Glutamatergic neuron (in vitro differentiated cells): ENCODE data around the gene PTPRN2. TPM values are rescaled to one million over a fixed set of nuclear protein-coding genes. Genes with fewer than 3 reads are reported as not detected.

Experiments used
- DNase-seq: peaks from one replicate; pipeline ENCODE4 v3.0.0; 2022
- H3K27ac Mint-ChIP-seq: one replicate; pipeline ENCODE4 v1.8.0; 2020; ENCODE audit warnings: mild to moderate bottlenecking, mixed read lengths, inconsistent platforms; ENCODE audit not compliant: unreplicated experiment
- H3K27me3 Mint-ChIP-seq: one replicate; pipeline ENCODE4 v1.8.0; 2020; ENCODE audit warnings: mild to moderate bottlenecking, moderate library complexity, mixed read lengths, inconsistent platforms; ENCODE audit not compliant: unreplicated experiment
- H3K36me3 Mint-ChIP-seq: one replicate; pipeline ENCODE4 v1.8.0; 2020; ENCODE audit warnings: mild to moderate bottlenecking, mixed read lengths, inconsistent platforms; ENCODE audit not compliant: unreplicated experiment
- H3K4me1 Mint-ChIP-seq: one replicate; pipeline ENCODE4 v1.8.0; 2020; ENCODE audit warnings: mild to moderate bottlenecking, low read depth, mixed read lengths, inconsistent platforms; ENCODE audit not compliant: unreplicated experiment
- H3K4me3 Mint-ChIP-seq: one replicate; pipeline ENCODE4 v1.8.0; 2020; ENCODE audit warnings: mild to moderate bottlenecking, mixed read lengths, inconsistent platforms; ENCODE audit not compliant: unreplicated experiment
- H3K9me3 Mint-ChIP-seq: one replicate; pipeline ENCODE4 v1.8.0; 2020; ENCODE audit warnings: mild to moderate bottlenecking, moderate library complexity, mixed read lengths, inconsistent platforms; ENCODE audit not compliant: unreplicated experiment
- CTCF ChIP-seq: fragments of 200-600 bp; sonication (generic); IDR thresholded peaks from one replicate; pipeline ENCODE4 v1.5.0; 2021; ENCODE audit not compliant: partially characterized antibody, unreplicated experiment
- total RNA-seq: library from RNA; stranded (reverse); fragmentation: NEBNext Ultra II Directional; extraction: Animal tissue kit (Norgen Biotek cat#: 25700); gene quantifications from one replicate; pipeline ENCODE4 v1.2.1, GENCODE V29; 2021; ENCODE audit not compliant: unreplicated experiment

Gene PTPRN2
- total RNA-seq, 1 donor from 2014 or later = 49.0 TPM

- DNase-seq = no peak
- TF ChIP-seq CTCF = no peak
- peaks cover 5% of the 10 kb centered on the region for H3K4me1 Mint-ChIP-seq
- peaks cover 7% of the 10 kb centered on the region for H3K36me3 Mint-ChIP-seq
- H3K27me3 Mint-ChIP-seq = peaks cover 13% of the 10 kb centered on the region
- H3K27ac Mint-ChIP-seq = no peak overlapping the region
- no peak overlapping the region for H3K4me3 Mint-ChIP-seq
- H3K9me3 Mint-ChIP-seq = peaks cover 3% of the 10 kb centered on the region
Observed at GRCh38 chr7:157577061-157577460, 1010.6 kb downstream of the PTPRN2 start.

GRCh38 chr7:157576415-157576814 is 1011.2 kb downstream of the PTPRN2 start:
- H3K4me3 Mint-ChIP-seq = no peak overlapping the region

GRCh38 chr7:157575777-157576176 is 1011.8 kb downstream of the PTPRN2 start:
- TF ChIP-seq CTCF = no peak
- DNase-seq = no peak
- Mint-ChIP-seq H3K9me3 (peaks cover 4% of the 10 kb centered on the region), H3K4me3 (no peak overlapping the region), H3K4me1 (peaks cover 4% of the 10 kb centered on the region), H3K27ac (no peak overlapping the region), H3K27me3 (peaks cover 10% of the 10 kb centered on the region), H3K36me3 (peaks cover 9% of the 10 kb centered on the region)

More at GRCh38 chr7:157576415-157576814, 1011.2 kb downstream of the PTPRN2 start:
- Mint-ChIP-seq H3K27ac (no peak overlapping the region), H3K27me3 (peaks cover 10% of the 10 kb centered on the region), H3K36me3 (peaks cover 9% of the 10 kb centered on the region), H3K9me3 (peaks cover 4% of the 10 kb centered on the region), H3K4me1 (peaks cover 6% of the 10 kb centered on the region)
- no peak for TF ChIP-seq CTCF
- DNase-seq = no peak

- Mint-ChIP-seq H3K27me3 (peaks cover 10% of the 10 kb centered on the region), H3K36me3 (peaks cover 9% of the 10 kb centered on the region), H3K27ac (no peak overlapping the region), H3K4me3 (no peak overlapping the region), H3K9me3 (peaks cover 4% of the 10 kb centered on the region), H3K4me1 (peaks cover 4% of the 10 kb centered on the region)
- TF ChIP-seq CTCF = no peak
- no peak for DNase-seq
Observed at GRCh38 chr7:157574914-157575586, 1012.6 kb downstream of the PTPRN2 start.

GRCh38 chr7:157574120-157574825 is 1013.4 kb downstream of the PTPRN2 start:
- Mint-ChIP-seq H3K27ac (no peak overlapping the region), H3K4me3 (no peak overlapping the region), H3K36me3 (peaks cover 9% of the 10 kb centered on the region), H3K27me3 (peaks cover 12% of the 10 kb centered on the region), H3K4me1 (peaks cover 8% of the 10 kb centered on the region), H3K9me3 (peaks cover 4% of the 10 kb centered on the region)
- DNase-seq = no peak
- no peak for TF ChIP-seq CTCF
